ENCODE data around the gene TENT4A.

GRCh38 chr5:6681682-6682081 lies 31.6 kb upstream of the TENT4A start:
- TF ChIP-seq CTCF (IDR thresholded peaks at IDR 0.05) (no peak), POLR2A (IDR thresholded peaks at IDR 0.05) (no peak)

Data from esophagus squamous epithelium (tissue), 4 donors.